ENCODE measurements around the gene FREY1. TPM values are rescaled to one million over a fixed set of nuclear protein-coding genes. Genes with fewer than 3 reads are reported as not detected.

The FREY1 gene
- total and polyA plus RNA-seq, 7 experiments from 2014 or later: 3.4 to 8.2 (median 4.6) TPM; not detected in 2

GRCh38 chr11:45892856-45893255 is 14.2 kb downstream of the FREY1 start:
- H3K36me3 ChIP-seq (ENCODE audit: control insufficient read depth in 2 of 3, insufficient read depth in 3 of 3, low read length in 3 of 3): no peaks in the 10 kb centered on the region

GRCh38 chr11:45890886-45891550 is 16.1 kb downstream of the FREY1 start:
- peaks cover 16 to 23% (median 20%) of the 10 kb centered on the region in 5 donors for H3K27me3 Mint-ChIP-seq
- Histone ChIP-seq H3K4me1 (ENCODE audit: control insufficient read depth in 2 of 2, insufficient read depth in 2 of 2, low read length in 2 of 2) (no peaks in the 10 kb centered on the region), H3K4me3 (ENCODE audit: low read length) (no peak overlapping the region), H3K27me3 (ENCODE audit: control insufficient read depth in 2 of 2, insufficient read depth in 2 of 2, low read length in 2 of 2) (no peaks in the 10 kb centered on the region), H3K36me3 (ENCODE audit: control insufficient read depth in 2 of 3, insufficient read depth in 3 of 3, low read length in 3 of 3) (no peaks in the 10 kb centered on the region), H3K9me3 (ENCODE audit: control insufficient read depth in 2 of 3, low read length in 3 of 3) (no peaks in the 10 kb centered on the region), H3K27ac (ENCODE audit: low read depth, low read length) (no peak overlapping the region)
- ATAC-seq: no peak
- no peak for DNase-seq
- H3K36me3 Mint-ChIP-seq: peaks cover 0 to 9% (median 0%) of the 10 kb centered on the region in 5 donors
- intact Hi-C loops (cut with micrococcal nuclease): no loop called here
- H3K4me1 Mint-ChIP-seq: peaks cover 0 to 2% (median 0%) of the 10 kb centered on the region in 7 donors
- ChIA-PET CTCF (no interaction called here), POLR2A (interaction anchor here (0.6 kb wide), 1 partner anchor 859 kb away, joined by 3 read pairs; no protein-coding TSS in a partner anchor)
- no peak overlapping the region for H3K4me3 Mint-ChIP-seq
- H3K9me3 Mint-ChIP-seq: peaks cover 0 to 3% (median 0%) of the 10 kb centered on the region in 11 donors
- no peak overlapping the region for H3K27ac Mint-ChIP-seq

More at GRCh38 chr11:45892856-45893255, 14.2 kb downstream of the FREY1 start:
- Mint-ChIP-seq H3K27ac (no peak overlapping the region), H3K36me3 (peaks cover 0 to 9% (median 0%) of the 10 kb centered on the region in 5 donors), H3K4me1 (peaks cover 0 to 4% (median 0%) of the 10 kb centered on the region in 7 donors), H3K9me3 (peaks cover 0 to 3% (median 0%) of the 10 kb centered on the region in 11 donors), H3K4me3 (no peak overlapping the region), H3K27me3 (peaks cover 13 to 28% (median 25%) of the 10 kb centered on the region in 5 donors)
- H3K4me3 ChIP-seq (ENCODE audit: low read length): no peak overlapping the region
- intact Hi-C loops (cut with micrococcal nuclease): no loop called here
- H3K27ac ChIP-seq (ENCODE audit: low read depth, low read length): no peak overlapping the region
- H3K9me3 ChIP-seq (ENCODE audit: control insufficient read depth in 2 of 3, low read length in 3 of 3): no peaks in the 10 kb centered on the region
- ChIA-PET CTCF (no interaction called here), POLR2A (no interaction called here)
- no peak for DNase-seq
- no peaks in the 10 kb centered on the region for H3K4me1 ChIP-seq (ENCODE audit: control insufficient read depth in 2 of 2, insufficient read depth in 2 of 2, low read length in 2 of 2)
- peaks cover 0 to 5% of the 10 kb centered on the region in 2 donors for H3K27me3 ChIP-seq (ENCODE audit: control insufficient read depth in 2 of 2, insufficient read depth in 2 of 2, low read length in 2 of 2)
- no peak for ATAC-seq

GRCh38 chr11:45889966-45890365 is 17.1 kb downstream of the FREY1 start:
- peaks cover 0 to 9% (median 0%) of the 10 kb centered on the region in 5 donors for H3K36me3 Mint-ChIP-seq
- no peaks in the 10 kb centered on the region for H3K4me1 ChIP-seq (ENCODE audit: control insufficient read depth in 2 of 2, insufficient read depth in 2 of 2, low read length in 2 of 2)
- intact Hi-C loops (cut with micrococcal nuclease): no loop called here
- H3K4me3 Mint-ChIP-seq: peak overlapping the region in 1 of 10 donors; percentile 34
- H3K9me3 Mint-ChIP-seq: peaks cover 0 to 2% (median 0%) of the 10 kb centered on the region in 11 donors
- H3K9me3 ChIP-seq (ENCODE audit: control insufficient read depth in 2 of 3, low read length in 3 of 3): no peaks in the 10 kb centered on the region
- ChIA-PET CTCF (no interaction called here), POLR2A (interaction anchor here (0.6 kb wide), 1 partner anchor 1144 kb away, joined by 3 read pairs; no protein-coding TSS in a partner anchor)
- peak overlapping the region in 1 of 9 donors; percentile 70 for H3K27ac Mint-ChIP-seq
- H3K27me3 ChIP-seq (ENCODE audit: control insufficient read depth in 2 of 2, insufficient read depth in 2 of 2, low read length in 2 of 2): no peaks in the 10 kb centered on the region
- H3K27ac ChIP-seq (ENCODE audit: low read depth, low read length): no peak overlapping the region
- ATAC-seq (no peak), DNase-seq (no peak)
- H3K27me3 Mint-ChIP-seq: peaks cover 13 to 19% (median 17%) of the 10 kb centered on the region in 5 donors
- no peaks in the 10 kb centered on the region for H3K36me3 ChIP-seq (ENCODE audit: control insufficient read depth in 2 of 3, insufficient read depth in 3 of 3, low read length in 3 of 3)
- H3K4me1 Mint-ChIP-seq: peaks cover 3 to 4% (median 4%) of the 10 kb centered on the region in 7 donors
- no peak overlapping the region for H3K4me3 ChIP-seq (ENCODE audit: low read length)

- no peak overlapping the region for H3K4me3 Mint-ChIP-seq
- H3K4me1 Mint-ChIP-seq: peaks cover 6 to 8% (median 7%) of the 10 kb centered on the region in 7 donors
- no peak overlapping the region for H3K27ac Mint-ChIP-seq
- H3K4me3 ChIP-seq (ENCODE audit: low read length): no peak overlapping the region
- H3K4me1 ChIP-seq (ENCODE audit: control insufficient read depth in 2 of 2, insufficient read depth in 2 of 2, low read length in 2 of 2): no peaks in the 10 kb centered on the region
- ATAC-seq (no peak), DNase-seq (no peak)
- peaks cover 0 to 2% (median 0%) of the 10 kb centered on the region in 11 donors for H3K9me3 Mint-ChIP-seq
- intact Hi-C loops (cut with micrococcal nuclease): no loop called here
- H3K36me3 ChIP-seq (ENCODE audit: control insufficient read depth in 2 of 3, insufficient read depth in 3 of 3, low read length in 3 of 3): no peaks in the 10 kb centered on the region
- no peaks in the 10 kb centered on the region for H3K9me3 ChIP-seq (ENCODE audit: control insufficient read depth in 2 of 3, low read length in 3 of 3)
- no peaks in the 10 kb centered on the region for H3K27me3 ChIP-seq (ENCODE audit: control insufficient read depth in 2 of 2, insufficient read depth in 2 of 2, low read length in 2 of 2)
- peaks cover 9 to 18% (median 15%) of the 10 kb centered on the region in 5 donors for H3K27me3 Mint-ChIP-seq
- H3K27ac ChIP-seq (ENCODE audit: low read depth, low read length): no peak overlapping the region
- CTCF ChIA-PET: no interaction called here
- peaks cover 0 to 9% (median 0%) of the 10 kb centered on the region in 5 donors for H3K36me3 Mint-ChIP-seq
- POLR2A ChIA-PET: interaction anchor here (0.6 kb wide), 1 partner anchor 1145 kb away, joined by 3 read pairs; no protein-coding TSS in a partner anchor
These were observed 17.5 kb downstream of the FREY1 start for GRCh38 chr11:45889555-45889954.

- Histone ChIP-seq H3K9me3 (ENCODE audit: control insufficient read depth in 2 of 3, low read length in 3 of 3) (no peaks in the 10 kb centered on the region), H3K36me3 (ENCODE audit: control insufficient read depth in 2 of 3, insufficient read depth in 3 of 3, low read length in 3 of 3) (no peaks in the 10 kb centered on the region), H3K4me3 (ENCODE audit: low read length) (no peak overlapping the region), H3K4me1 (ENCODE audit: control insufficient read depth in 2 of 2, insufficient read depth in 2 of 2, low read length in 2 of 2) (no peaks in the 10 kb centered on the region), H3K27me3 (ENCODE audit: control insufficient read depth in 2 of 2, insufficient read depth in 2 of 2, low read length in 2 of 2) (no peaks in the 10 kb centered on the region), H3K27ac (ENCODE audit: low read depth, low read length) (no peak overlapping the region)
- intact Hi-C loops (cut with micrococcal nuclease): no loop called here
- Mint-ChIP-seq H3K27ac (no peak overlapping the region), H3K4me1 (peaks cover 7 to 12% (median 10%) of the 10 kb centered on the region in 7 donors), H3K36me3 (peaks cover 0 to 9% (median 0%) of the 10 kb centered on the region in 5 donors), H3K9me3 (peaks cover 0 to 3% (median 0%) of the 10 kb centered on the region in 11 donors), H3K27me3 (peaks cover 4 to 21% (median 8%) of the 10 kb centered on the region in 5 donors), H3K4me3 (no peak overlapping the region)
- ChIA-PET POLR2A (no interaction called here), CTCF (no interaction called here)
- no peak for ATAC-seq
- DNase-seq: no peak
These were observed 19.5 kb downstream of the FREY1 start for GRCh38 chr11:45887587-45887986.

GRCh38 chr11:45886816-45887520 is 20.1 kb downstream of the FREY1 start:
- no peak overlapping the region for H3K4me3 ChIP-seq (ENCODE audit: low read length)
- no peak overlapping the region for H3K27ac ChIP-seq (ENCODE audit: low read depth, low read length)
- H3K27me3 ChIP-seq (ENCODE audit: control insufficient read depth in 2 of 2, insufficient read depth in 2 of 2, low read length in 2 of 2): no peaks in the 10 kb centered on the region
- Mint-ChIP-seq H3K9me3 (peaks cover 0 to 3% (median 0%) of the 10 kb centered on the region in 11 donors), H3K36me3 (peaks cover 0 to 11% (median 3%) of the 10 kb centered on the region in 5 donors), H3K27me3 (peaks cover 0 to 21% (median 4%) of the 10 kb centered on the region in 5 donors), H3K4me1 (peaks cover 7 to 15% (median 10%) of the 10 kb centered on the region in 7 donors), H3K4me3 (peak overlapping the region in 5 of 10 donors; percentile 29 to 49 (median 45)), H3K27ac (no peak overlapping the region)
- DNase-seq (no peak), ATAC-seq (no peak)
- intact Hi-C loops (cut with micrococcal nuclease): no loop called here
- no peaks in the 10 kb centered on the region for H3K4me1 ChIP-seq (ENCODE audit: control insufficient read depth in 2 of 2, insufficient read depth in 2 of 2, low read length in 2 of 2)
- ChIA-PET CTCF (no interaction called here), POLR2A (no interaction called here)
- peaks cover 0 to 6% (median 0%) of the 10 kb centered on the region in 3 experiments for H3K36me3 ChIP-seq (ENCODE audit: control insufficient read depth in 2 of 3, insufficient read depth in 3 of 3, low read length in 3 of 3)
- H3K9me3 ChIP-seq (ENCODE audit: control insufficient read depth in 2 of 3, low read length in 3 of 3): no peaks in the 10 kb centered on the region
